ENCODE data around the gene ADGRD1. TPM values are rescaled to one million over a fixed set of nuclear protein-coding genes. Genes with fewer than 3 reads are reported as not detected.

ADGRD1 gene
- total RNA-seq, 1 experiment from 2014 or later, result 0.77 TPM

GRCh38 chr12:131113568-131114270 is 160.0 kb downstream of the ADGRD1 start:
- ChIA-PET CTCF (interaction anchor here (1.3 to 9.1 kb wide), 4 partner anchors 8 to 198 kb away, joined by 7 to 98 read pairs (median 14); no protein-coding TSS in a partner anchor), POLR2A (no interaction called here)
- TF ChIP-seq TEAD4 (CRISPR knock-in tag; IDR thresholded peaks at IDR 0.05) (no peak), ZBTB21 (CRISPR knock-in tag; IDR thresholded peaks at IDR 0.05; ENCODE audit: borderline replicate concordance) (no peak), STAT6 (CRISPR knock-in tag; conservative IDR thresholded peaks at IDR 0.05; ENCODE audit: low read depth) (no peak), MAX (CRISPR knock-in tag; IDR thresholded peaks at IDR 0.05) (no peak), ZMAT4 (CRISPR knock-in tag; IDR thresholded peaks at IDR 0.05) (no peak), KAT7 (CRISPR knock-in tag; IDR thresholded peaks at IDR 0.05; ENCODE audit: borderline replicate concordance) (no peak), PREB (CRISPR knock-in tag; IDR thresholded peaks at IDR 0.05; ENCODE audit: borderline replicate concordance) (no peak), ARID4B (CRISPR knock-in tag; IDR thresholded peaks at IDR 0.05; ENCODE audit: borderline replicate concordance) (no peak), SOX15 (CRISPR knock-in tag; IDR thresholded peaks at IDR 0.05) (no peak)
- TF ChIP-seq, protein P1, sequence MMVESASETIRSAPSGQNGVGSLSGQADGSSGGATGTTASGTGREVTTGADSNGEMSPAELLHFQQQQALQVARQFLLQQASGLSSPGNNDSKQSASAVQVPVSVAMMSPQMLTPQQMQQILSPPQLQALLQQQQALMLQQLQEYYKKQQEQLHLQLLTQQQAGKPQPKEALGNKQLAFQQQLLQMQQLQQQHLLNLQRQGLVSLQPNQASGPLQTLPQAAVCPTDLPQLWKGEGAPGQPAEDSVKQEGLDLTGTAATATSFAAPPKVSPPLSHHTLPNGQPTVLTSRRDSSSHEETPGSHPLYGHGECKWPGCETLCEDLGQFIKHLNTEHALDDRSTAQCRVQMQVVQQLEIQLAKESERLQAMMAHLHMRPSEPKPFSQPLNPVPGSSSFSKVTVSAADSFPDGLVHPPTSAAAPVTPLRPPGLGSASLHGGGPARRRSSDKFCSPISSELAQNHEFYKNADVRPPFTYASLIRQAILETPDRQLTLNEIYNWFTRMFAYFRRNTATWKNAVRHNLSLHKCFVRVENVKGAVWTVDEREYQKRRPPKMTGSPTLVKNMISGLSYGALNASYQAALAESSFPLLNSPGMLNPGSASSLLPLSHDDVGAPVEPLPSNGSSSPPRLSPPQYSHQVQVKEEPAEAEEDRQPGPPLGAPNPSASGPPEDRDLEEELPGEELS (CRISPR knock-in tag; IDR thresholded peaks at IDR 0.05), result no peak
- TF ChIP-seq, protein P2, sequence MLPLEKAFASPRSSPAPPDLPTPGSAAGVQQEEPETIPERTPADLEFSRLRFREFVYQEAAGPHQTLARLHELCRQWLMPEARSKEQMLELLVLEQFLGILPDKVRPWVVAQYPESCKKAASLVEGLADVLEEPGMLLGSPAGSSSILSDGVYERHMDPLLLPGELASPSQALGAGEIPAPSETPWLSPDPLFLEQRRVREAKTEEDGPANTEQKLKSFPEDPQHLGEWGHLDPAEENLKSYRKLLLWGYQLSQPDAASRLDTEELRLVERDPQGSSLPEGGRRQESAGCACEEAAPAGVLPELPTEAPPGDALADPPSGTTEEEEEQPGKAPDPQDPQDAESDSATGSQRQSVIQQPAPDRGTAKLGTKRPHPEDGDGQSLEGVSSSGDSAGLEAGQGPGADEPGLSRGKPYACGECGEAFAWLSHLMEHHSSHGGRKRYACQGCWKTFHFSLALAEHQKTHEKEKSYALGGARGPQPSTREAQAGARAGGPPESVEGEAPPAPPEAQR (CRISPR knock-in tag; IDR thresholded peaks at IDR 0.05), result no peak
- TF ChIP-seq, protein P3, sequence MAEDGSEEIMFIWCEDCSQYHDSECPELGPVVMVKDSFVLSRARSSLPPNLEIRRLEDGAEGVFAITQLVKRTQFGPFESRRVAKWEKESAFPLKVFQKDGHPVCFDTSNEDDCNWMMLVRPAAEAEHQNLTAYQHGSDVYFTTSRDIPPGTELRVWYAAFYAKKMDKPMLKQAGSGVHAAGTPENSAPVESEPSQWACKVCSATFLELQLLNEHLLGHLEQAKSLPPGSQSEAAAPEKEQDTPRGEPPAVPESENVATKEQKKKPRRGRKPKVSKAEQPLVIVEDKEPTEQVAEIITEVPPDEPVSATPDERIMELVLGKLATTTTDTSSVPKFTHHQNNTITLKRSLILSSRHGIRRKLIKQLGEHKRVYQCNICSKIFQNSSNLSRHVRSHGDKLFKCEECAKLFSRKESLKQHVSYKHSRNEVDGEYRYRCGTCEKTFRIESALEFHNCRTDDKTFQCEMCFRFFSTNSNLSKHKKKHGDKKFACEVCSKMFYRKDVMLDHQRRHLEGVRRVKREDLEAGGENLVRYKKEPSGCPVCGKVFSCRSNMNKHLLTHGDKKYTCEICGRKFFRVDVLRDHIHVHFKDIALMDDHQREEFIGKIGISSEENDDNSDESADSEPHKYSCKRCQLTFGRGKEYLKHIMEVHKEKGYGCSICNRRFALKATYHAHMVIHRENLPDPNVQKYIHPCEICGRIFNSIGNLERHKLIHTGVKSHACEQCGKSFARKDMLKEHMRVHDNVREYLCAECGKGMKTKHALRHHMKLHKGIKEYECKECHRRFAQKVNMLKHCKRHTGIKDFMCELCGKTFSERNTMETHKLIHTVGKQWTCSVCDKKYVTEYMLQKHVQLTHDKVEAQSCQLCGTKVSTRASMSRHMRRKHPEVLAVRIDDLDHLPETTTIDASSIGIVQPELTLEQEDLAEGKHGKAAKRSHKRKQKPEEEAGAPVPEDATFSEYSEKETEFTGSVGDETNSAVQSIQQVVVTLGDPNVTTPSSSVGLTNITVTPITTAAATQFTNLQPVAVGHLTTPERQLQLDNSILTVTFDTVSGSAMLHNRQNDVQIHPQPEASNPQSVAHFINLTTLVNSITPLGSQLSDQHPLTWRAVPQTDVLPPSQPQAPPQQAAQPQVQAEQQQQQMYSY (CRISPR knock-in tag; IDR thresholded peaks at IDR 0.05), result no peak
- TF ChIP-seq, protein P4, sequence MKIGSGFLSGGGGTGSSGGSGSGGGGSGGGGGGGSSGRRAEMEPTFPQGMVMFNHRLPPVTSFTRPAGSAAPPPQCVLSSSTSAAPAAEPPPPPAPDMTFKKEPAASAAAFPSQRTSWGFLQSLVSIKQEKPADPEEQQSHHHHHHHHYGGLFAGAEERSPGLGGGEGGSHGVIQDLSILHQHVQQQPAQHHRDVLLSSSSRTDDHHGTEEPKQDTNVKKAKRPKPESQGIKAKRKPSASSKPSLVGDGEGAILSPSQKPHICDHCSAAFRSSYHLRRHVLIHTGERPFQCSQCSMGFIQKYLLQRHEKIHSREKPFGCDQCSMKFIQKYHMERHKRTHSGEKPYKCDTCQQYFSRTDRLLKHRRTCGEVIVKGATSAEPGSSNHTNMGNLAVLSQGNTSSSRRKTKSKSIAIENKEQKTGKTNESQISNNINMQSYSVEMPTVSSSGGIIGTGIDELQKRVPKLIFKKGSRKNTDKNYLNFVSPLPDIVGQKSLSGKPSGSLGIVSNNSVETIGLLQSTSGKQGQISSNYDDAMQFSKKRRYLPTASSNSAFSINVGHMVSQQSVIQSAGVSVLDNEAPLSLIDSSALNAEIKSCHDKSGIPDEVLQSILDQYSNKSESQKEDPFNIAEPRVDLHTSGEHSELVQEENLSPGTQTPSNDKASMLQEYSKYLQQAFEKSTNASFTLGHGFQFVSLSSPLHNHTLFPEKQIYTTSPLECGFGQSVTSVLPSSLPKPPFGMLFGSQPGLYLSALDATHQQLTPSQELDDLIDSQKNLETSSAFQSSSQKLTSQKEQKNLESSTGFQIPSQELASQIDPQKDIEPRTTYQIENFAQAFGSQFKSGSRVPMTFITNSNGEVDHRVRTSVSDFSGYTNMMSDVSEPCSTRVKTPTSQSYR (CRISPR knock-in tag; IDR thresholded peaks at IDR 0.05), result no peak
- Mint-ChIP-seq H3K4me3 (no peak overlapping the region), H3K9me3 (no peaks in the 10 kb centered on the region), H3K27me3 (ENCODE audit: low read depth) (peaks cover 4% of the 10 kb centered on the region; the same call in 1 of the 2 replicates), H3K27ac (no peak overlapping the region; the same call in 1 of the 2 replicates), H3K36me3 (no peaks in the 10 kb centered on the region), H3K4me1 (peaks cover 13% of the 10 kb centered on the region)
- no peak for DNase-seq (ENCODE audit: low spot score)
- ATAC-seq, result no peak

Data from WTC11 (cell line).